Right ventricle myocardium inferior (tissue), 1 donor: ENCODE data around the gene GRIK3. TPM values are rescaled to one million over a fixed set of nuclear protein-coding genes. Genes with fewer than 3 reads are reported as not detected.
A peak's percentile ranks its signal among the peaks of the same experiment; 100 is the strongest.

Experiments
- ATAC-seq: fragments of 200-7000 bp; cut with Tn5 transposase; one replicate; pipeline ENCODE4 v1.9.1; 2020; ENCODE audit warnings: mild to moderate bottlenecking, moderate library complexity
- DNase-seq: peaks from one replicate; pipeline ENCODE4 v3.0.0; 2021; ENCODE audit errors: missing footprints
- intact Hi-C: fragments of 100-400 bp; cut with DNase I; formaldehyde crosslinking; loops from one replicate; pipeline ENCODE4 v1.11.0; 2022
- total RNA-seq: library from RNA; stranded (reverse); fragmentation: NEBNext Ultra II Directional; extraction: Animal tissue kit (Norgen Biotek cat#: 25700); gene quantifications from one replicate; pipeline ENCODE4 v1.2.1, GENCODE V29; 2021
- donor health status: DM: no; HTN: yes; CAD: no; lungs with severe emphysema.

GRIK3 gene
- total RNA-seq, 1 donor from 2014 or later, result 0.65 TPM

- ATAC-seq (no peak), DNase-seq (no peak)
- intact Hi-C loops, result no loop called here
Observed at GRCh38 chr1:36872858-36873257, 161.5 kb downstream of the GRIK3 start.

- ATAC-seq (no peak), DNase-seq (no peak)
- intact Hi-C loops, result no loop called here
Observed at GRCh38 chr1:36872126-36872754, 162.1 kb downstream of the GRIK3 start.

GRCh38 chr1:36871146-36871971 is 163.0 kb downstream of the GRIK3 start:
- intact Hi-C loops, result no loop called here
- DNase-seq (no peak), ATAC-seq (no peak)

GRCh38 chr1:36869826-36870225 is 164.5 kb downstream of the GRIK3 start:
- intact Hi-C loops, result no loop called here
- DNase-seq (no peak), ATAC-seq (no peak)

- ATAC-seq, result no peak
- intact Hi-C loops, result no loop called here
Observed at GRCh38 chr1:36869054-36869453, 165.3 kb downstream of the GRIK3 start.

GRCh38 chr1:36867575-36867974 is 166.7 kb downstream of the GRIK3 start:
- intact Hi-C loops, result no loop called here

More at GRCh38 chr1:36869054-36869453, 165.3 kb downstream of the GRIK3 start:
- DNase-seq, result no peak

GRCh38 chr1:36866169-36866814 is 168.0 kb downstream of the GRIK3 start:
- DNase-seq (no peak), ATAC-seq (no peak)
- intact Hi-C loops, result no loop called here

More at GRCh38 chr1:36867575-36867974, 166.7 kb downstream of the GRIK3 start:
- ATAC-seq (no peak), DNase-seq (no peak)

- intact Hi-C loops, result no loop called here
- no peak for DNase-seq
- ATAC-seq, result no peak
Observed at GRCh38 chr1:36865602-36865900, 168.8 kb downstream of the GRIK3 start.

- intact Hi-C loops, result no loop called here
- no peak for DNase-seq
- ATAC-seq, result peak; percentile 59
Observed at GRCh38 chr1:36864823-36865601, 169.3 kb downstream of the GRIK3 start.

GRCh38 chr1:36864182-36864822 is 170.0 kb downstream of the GRIK3 start:
- ATAC-seq, result no peak
- intact Hi-C loops, result no loop called here

GRCh38 chr1:36863500-36863899 is 170.8 kb downstream of the GRIK3 start:
- ATAC-seq, result no peak
- DNase-seq, result no peak
- intact Hi-C loops, result no loop called here

More at GRCh38 chr1:36864182-36864822, 170.0 kb downstream of the GRIK3 start:
- no peak for DNase-seq

GRCh38 chr1:36863061-36863460 is 171.3 kb downstream of the GRIK3 start:
- ATAC-seq, result no peak
- intact Hi-C loops, result no loop called here

GRCh38 chr1:36861375-36861774 is 172.9 kb downstream of the GRIK3 start:
- intact Hi-C loops, result no loop called here
- no peak for ATAC-seq
- DNase-seq, result no peak

More at GRCh38 chr1:36863061-36863460, 171.3 kb downstream of the GRIK3 start:
- no peak for DNase-seq

GRCh38 chr1:36859926-36860325 is 174.4 kb downstream of the GRIK3 start:
- no peak for ATAC-seq
- intact Hi-C loops, result no loop called here
- no peak for DNase-seq

GRCh38 chr1:36858981-36859380 is 175.3 kb downstream of the GRIK3 start:
- ATAC-seq (no peak), DNase-seq (no peak)
- intact Hi-C loops, result no loop called here

- DNase-seq (no peak), ATAC-seq (no peak)
- intact Hi-C loops, result no loop called here
Observed at GRCh38 chr1:36858553-36858952, 175.8 kb downstream of the GRIK3 start.

GRCh38 chr1:36857754-36858153 is 176.6 kb downstream of the GRIK3 start:
- intact Hi-C loops, result no loop called here
- ATAC-seq, result no peak
- DNase-seq, result no peak

GRCh38 chr1:36855699-36856494 is 178.4 kb downstream of the GRIK3 start:
- no peak for DNase-seq
- ATAC-seq, result no peak
- intact Hi-C loops, result no loop called here
